ENCODE measurements around the gene SZT2.
"Not testable (repeated sequence)": the region's sequence is repeated elsewhere in the genome, so short reads cannot be mapped to it uniquely, and the experiment has no call there.

The SZT2 gene

GRCh38 chr1:43396059-43396458 is 6.4 kb downstream of the SZT2 start:
- Histone ChIP-seq H3K4me1 (ENCODE audit: control insufficient read depth in 1 of 2, insufficient read depth in 2 of 2, low read length in 2 of 2) (peaks cover 0 to 4% of the 10 kb centered on the region in 2 donors), H3K27me3 (ENCODE audit: low read depth, low read length) (no peaks in the 10 kb centered on the region), H3K27ac (ENCODE audit: low read length) (no peak overlapping the region)

GRCh38 chr1:43398227-43398626 is 8.5 kb downstream of the SZT2 start:
- Histone ChIP-seq H3K36me3 (ENCODE audit: control insufficient read depth in 1 of 2, insufficient read depth in 2 of 2, low read length in 2 of 2) (peaks cover 4 to 8% of the 10 kb centered on the region in 2 donors), H3K27ac (ENCODE audit: low read length) (no peak overlapping the region), H3K4me3 (ENCODE audit: low read depth in 1 of 2, low read length in 2 of 2) (no peak overlapping the region), H3K9me3 (ENCODE audit: control insufficient read depth in 1 of 2, low read length in 2 of 2) (no peaks in the 10 kb centered on the region), H3K4me1 (ENCODE audit: control insufficient read depth in 1 of 2, insufficient read depth in 2 of 2, low read length in 2 of 2) (no peaks in the 10 kb centered on the region), H3K27me3 (ENCODE audit: low read depth, low read length) (no peaks in the 10 kb centered on the region)

More at GRCh38 chr1:43396059-43396458, 6.4 kb downstream of the SZT2 start:
- Histone ChIP-seq H3K36me3 (ENCODE audit: control insufficient read depth in 1 of 2, insufficient read depth in 2 of 2, low read length in 2 of 2) (no peaks in the 10 kb centered on the region), H3K4me3 (ENCODE audit: low read depth in 1 of 2, low read length in 2 of 2) (no peak overlapping the region), H3K9me3 (ENCODE audit: control insufficient read depth in 1 of 2, low read length in 2 of 2) (no peaks in the 10 kb centered on the region)

- H3K27me3 ChIP-seq (ENCODE audit: low read depth, low read length); H3K4me1 ChIP-seq (ENCODE audit: control insufficient read depth in 1 of 2, insufficient read depth in 2 of 2, low read length in 2 of 2); H3K4me3 ChIP-seq (ENCODE audit: low read depth in 1 of 2, low read length in 2 of 2); H3K9me3 ChIP-seq (ENCODE audit: control insufficient read depth in 1 of 2, low read length in 2 of 2); H3K27ac ChIP-seq (ENCODE audit: low read length): not testable (repeated sequence)
- peaks cover 22 to 30% of the 10 kb centered on the region in 2 donors for H3K36me3 ChIP-seq (ENCODE audit: control insufficient read depth in 1 of 2, insufficient read depth in 2 of 2, low read length in 2 of 2)
Observed at GRCh38 chr1:43400441-43400840, 10.7 kb downstream of the SZT2 start.

DNA sequence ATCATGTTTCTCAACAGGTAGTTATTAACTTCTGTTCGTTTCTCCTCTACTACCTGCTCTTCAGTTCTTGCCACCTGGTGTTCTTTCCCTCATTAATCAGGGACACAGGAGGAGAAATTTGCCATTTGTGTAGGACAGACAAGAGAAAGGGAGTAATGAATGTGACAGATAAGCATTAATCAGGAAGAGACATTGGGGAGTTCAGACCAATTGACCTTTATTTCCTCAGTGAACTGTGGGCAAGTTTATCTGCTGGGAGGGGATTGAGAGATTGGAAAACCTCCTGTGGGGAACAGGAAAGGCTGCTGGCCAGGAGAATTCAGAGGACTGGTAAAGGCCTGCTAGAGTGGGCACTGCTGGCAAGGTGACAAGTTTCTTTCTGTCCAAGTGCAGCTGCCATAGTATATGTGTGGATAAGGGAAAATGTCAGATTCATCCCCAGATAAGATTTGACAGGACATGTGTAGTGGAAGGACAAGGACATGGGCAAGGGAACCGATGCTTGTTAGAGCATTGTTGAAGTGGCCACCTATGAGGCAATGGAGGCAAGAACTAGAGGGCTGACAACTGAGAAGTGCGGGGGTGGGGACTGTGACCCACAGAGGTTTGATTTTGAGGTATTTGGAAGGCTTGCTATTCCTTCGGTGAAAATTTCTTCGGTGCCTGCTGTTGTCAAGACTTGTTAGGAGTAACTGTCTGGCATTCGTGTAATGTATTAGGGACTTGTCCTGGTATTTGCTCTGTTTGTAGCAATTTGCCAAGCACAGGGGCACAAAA is 12.6 kb downstream of the SZT2 start:
- Histone ChIP-seq H3K9me3 (ENCODE audit: control insufficient read depth in 1 of 2, low read length in 2 of 2) (no peaks in the 10 kb centered on the region), H3K27me3 (ENCODE audit: low read depth, low read length) (no peaks in the 10 kb centered on the region), H3K27ac (ENCODE audit: low read length) (no peak overlapping the region), H3K4me3 (ENCODE audit: low read depth in 1 of 2, low read length in 2 of 2) (no peak overlapping the region), H3K36me3 (ENCODE audit: control insufficient read depth in 1 of 2, insufficient read depth in 2 of 2, low read length in 2 of 2) (peaks cover 36 to 48% of the 10 kb centered on the region in 2 donors), H3K4me1 (ENCODE audit: control insufficient read depth in 1 of 2, insufficient read depth in 2 of 2, low read length in 2 of 2) (no peaks in the 10 kb centered on the region)

GRCh38 chr1:43404353-43404752 is 14.7 kb downstream of the SZT2 start:
- H3K27me3 ChIP-seq (ENCODE audit: low read depth, low read length): no peaks in the 10 kb centered on the region

DNA sequence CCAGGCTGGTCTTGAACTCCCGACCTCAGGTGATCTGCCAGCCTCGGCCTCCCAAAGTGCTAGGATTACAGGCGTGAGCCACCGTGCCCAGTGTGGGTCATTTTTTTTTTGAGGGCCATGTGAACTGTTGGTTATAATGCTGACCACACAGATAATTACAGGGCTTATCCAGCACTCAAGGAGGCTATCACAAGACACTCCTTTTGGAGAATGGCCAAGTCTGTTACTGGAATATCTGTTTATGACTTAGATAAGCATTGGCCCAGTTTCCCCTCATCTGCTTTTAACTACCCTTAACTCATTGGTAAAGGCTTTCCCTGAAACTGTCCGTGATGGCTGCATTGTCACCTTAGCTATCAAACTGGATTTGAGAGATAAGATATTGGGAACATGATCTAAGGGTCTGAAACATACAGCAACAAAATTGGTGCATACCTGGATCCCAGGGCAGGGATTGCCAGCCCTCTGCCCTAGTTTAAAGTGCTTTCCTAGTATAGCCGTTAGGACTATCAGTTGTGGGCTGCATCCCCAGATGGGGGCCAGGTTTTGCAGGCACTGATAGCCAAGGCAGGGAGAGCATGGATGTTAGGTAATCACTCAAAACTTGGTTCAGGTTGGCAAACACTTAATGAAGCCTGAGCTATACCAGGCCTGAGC is 15.6 kb downstream of the SZT2 start:
- H3K27me3 ChIP-seq (ENCODE audit: low read depth, low read length): no peaks in the 10 kb centered on the region
- no peaks in the 10 kb centered on the region for H3K4me1 ChIP-seq (ENCODE audit: control insufficient read depth in 1 of 2, insufficient read depth in 2 of 2, low read length in 2 of 2)
- no peak overlapping the region for H3K27ac ChIP-seq (ENCODE audit: low read length)
- H3K36me3 ChIP-seq (ENCODE audit: control insufficient read depth in 1 of 2, insufficient read depth in 2 of 2, low read length in 2 of 2): peaks cover 40 to 68% of the 10 kb centered on the region in 2 donors
- H3K9me3 ChIP-seq (ENCODE audit: control insufficient read depth in 1 of 2, low read length in 2 of 2): no peaks in the 10 kb centered on the region
- no peak overlapping the region for H3K4me3 ChIP-seq (ENCODE audit: low read depth in 1 of 2, low read length in 2 of 2)

More at GRCh38 chr1:43404353-43404752, 14.7 kb downstream of the SZT2 start:
- Histone ChIP-seq H3K4me1 (ENCODE audit: control insufficient read depth in 1 of 2, insufficient read depth in 2 of 2, low read length in 2 of 2) (no peaks in the 10 kb centered on the region), H3K9me3 (ENCODE audit: control insufficient read depth in 1 of 2, low read length in 2 of 2) (no peaks in the 10 kb centered on the region), H3K27ac (ENCODE audit: low read length) (no peak overlapping the region), H3K36me3 (ENCODE audit: control insufficient read depth in 1 of 2, insufficient read depth in 2 of 2, low read length in 2 of 2) (peaks cover 40 to 63% of the 10 kb centered on the region in 2 donors), H3K4me3 (ENCODE audit: low read depth in 1 of 2, low read length in 2 of 2) (no peak overlapping the region)

- peaks cover 40 to 73% of the 10 kb centered on the region in 2 donors for H3K36me3 ChIP-seq (ENCODE audit: control insufficient read depth in 1 of 2, insufficient read depth in 2 of 2, low read length in 2 of 2)
- no peaks in the 10 kb centered on the region for H3K27me3 ChIP-seq (ENCODE audit: low read depth, low read length)
Observed at GRCh38 chr1:43405876-43406234, 16.2 kb downstream of the SZT2 start.

GRCh38 chr1:43410571-43410970 is 20.9 kb downstream of the SZT2 start:
- Histone ChIP-seq H3K36me3 (ENCODE audit: control insufficient read depth in 1 of 2, insufficient read depth in 2 of 2, low read length in 2 of 2) (peaks cover 25 to 58% of the 10 kb centered on the region in 2 donors), H3K4me3 (ENCODE audit: low read depth in 1 of 2, low read length in 2 of 2) (no peak overlapping the region), H3K27me3 (ENCODE audit: low read depth, low read length) (no peaks in the 10 kb centered on the region), H3K27ac (ENCODE audit: low read length) (no peak overlapping the region), H3K9me3 (ENCODE audit: control insufficient read depth in 1 of 2, low read length in 2 of 2) (no peaks in the 10 kb centered on the region), H3K4me1 (ENCODE audit: control insufficient read depth in 1 of 2, insufficient read depth in 2 of 2, low read length in 2 of 2) (no peaks in the 10 kb centered on the region)

More at GRCh38 chr1:43405876-43406234, 16.2 kb downstream of the SZT2 start:
- no peaks in the 10 kb centered on the region for H3K4me1 ChIP-seq (ENCODE audit: control insufficient read depth in 1 of 2, insufficient read depth in 2 of 2, low read length in 2 of 2)
- no peak overlapping the region for H3K27ac ChIP-seq (ENCODE audit: low read length)
- no peaks in the 10 kb centered on the region for H3K9me3 ChIP-seq (ENCODE audit: control insufficient read depth in 1 of 2, low read length in 2 of 2)
- no peak overlapping the region for H3K4me3 ChIP-seq (ENCODE audit: low read depth in 1 of 2, low read length in 2 of 2)

DNA sequence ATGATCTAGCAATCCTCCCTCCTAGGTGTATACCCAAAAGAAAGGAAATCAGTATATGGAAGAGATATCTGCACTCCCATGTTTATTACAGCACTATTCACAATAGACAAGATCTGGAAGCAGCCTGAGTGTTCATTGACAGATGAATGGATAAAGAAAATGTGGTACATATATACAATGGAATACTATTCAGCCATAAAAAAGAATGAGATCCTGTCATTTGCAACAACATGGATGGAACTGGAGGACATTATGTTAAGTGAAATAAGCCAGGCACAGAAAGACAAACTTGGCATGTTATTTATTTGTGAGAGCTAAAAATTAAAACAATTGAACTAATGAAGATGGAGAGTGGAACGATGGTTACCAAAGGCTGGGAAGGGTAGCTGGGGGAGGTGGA is 23.7 kb downstream of the SZT2 start:
- H3K4me1 ChIP-seq (ENCODE audit: control insufficient read depth in 1 of 2, insufficient read depth in 2 of 2, low read length in 2 of 2); H3K4me3 ChIP-seq (ENCODE audit: low read depth in 1 of 2, low read length in 2 of 2); H3K9me3 ChIP-seq (ENCODE audit: control insufficient read depth in 1 of 2, low read length in 2 of 2); H3K27me3 ChIP-seq (ENCODE audit: low read depth, low read length); H3K27ac ChIP-seq (ENCODE audit: low read length): not testable (repeated sequence)
- peaks cover 38 to 61% of the 10 kb centered on the region in 2 donors for H3K36me3 ChIP-seq (ENCODE audit: control insufficient read depth in 1 of 2, insufficient read depth in 2 of 2, low read length in 2 of 2)

DNA sequence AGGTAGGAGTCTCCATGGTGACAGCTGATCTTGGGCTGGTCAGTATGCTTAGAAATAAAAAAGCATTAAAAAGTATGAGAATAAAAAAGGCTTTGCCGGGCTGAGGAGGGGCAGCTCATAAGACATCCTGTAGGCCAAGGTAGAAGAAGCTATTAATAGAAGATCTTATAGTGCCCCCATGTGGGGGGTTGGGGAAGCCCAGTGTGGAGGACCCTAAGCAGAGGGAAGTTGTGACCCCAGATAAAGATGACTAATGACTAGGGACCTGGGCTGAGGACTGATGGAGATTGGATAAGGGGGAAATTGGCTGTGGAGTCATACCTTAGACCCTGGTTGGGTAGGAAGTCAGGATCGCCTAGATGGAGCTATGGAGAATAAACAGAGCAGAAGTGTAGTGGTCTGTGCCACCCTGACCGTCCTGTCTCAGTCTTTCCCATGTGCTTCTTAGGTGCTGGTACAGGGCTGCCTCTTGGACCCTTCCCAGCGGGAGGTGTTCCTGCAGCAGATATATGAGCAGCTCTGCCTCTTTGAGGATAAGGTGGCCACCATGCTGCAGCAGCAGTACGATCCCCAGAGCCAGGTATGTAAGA is 25.0 kb downstream of the SZT2 start:
- Histone ChIP-seq H3K4me3 (ENCODE audit: low read depth in 1 of 2, low read length in 2 of 2) (no peak overlapping the region), H3K36me3 (ENCODE audit: control insufficient read depth in 1 of 2, insufficient read depth in 2 of 2, low read length in 2 of 2) (peaks cover 47 to 61% of the 10 kb centered on the region in 2 donors), H3K27ac (ENCODE audit: low read length) (no peak overlapping the region), H3K9me3 (ENCODE audit: control insufficient read depth in 1 of 2, low read length in 2 of 2) (no peaks in the 10 kb centered on the region), H3K27me3 (ENCODE audit: low read depth, low read length) (no peaks in the 10 kb centered on the region), H3K4me1 (ENCODE audit: control insufficient read depth in 1 of 2, insufficient read depth in 2 of 2, low read length in 2 of 2) (no peaks in the 10 kb centered on the region)

GRCh38 chr1:43415901-43416300 is 26.2 kb downstream of the SZT2 start:
- H3K27me3 ChIP-seq (ENCODE audit: low read depth, low read length): no peaks in the 10 kb centered on the region
- H3K27ac ChIP-seq (ENCODE audit: low read length): no peak overlapping the region
- no peaks in the 10 kb centered on the region for H3K9me3 ChIP-seq (ENCODE audit: control insufficient read depth in 1 of 2, low read length in 2 of 2)
- peaks cover 59 to 67% of the 10 kb centered on the region in 2 donors for H3K36me3 ChIP-seq (ENCODE audit: control insufficient read depth in 1 of 2, insufficient read depth in 2 of 2, low read length in 2 of 2)
- H3K4me1 ChIP-seq (ENCODE audit: control insufficient read depth in 1 of 2, insufficient read depth in 2 of 2, low read length in 2 of 2): no peaks in the 10 kb centered on the region
- H3K4me3 ChIP-seq (ENCODE audit: low read depth in 1 of 2, low read length in 2 of 2): no peak overlapping the region
